GM19452 (cell line): ENCODE measurements around the gene IL21.
"Not testable (repeated sequence)": the region's sequence is repeated elsewhere in the genome, so short reads cannot be mapped to it uniquely, and the experiment has no call there.

Experiments
- ATAC-seq: cut with Tn5 transposase; IDR thresholded peaks from one replicate; pipeline ENCODE4 v1.9.1; 2021; ENCODE audit not compliant: unreplicated experiment

Gene IL21

GRCh38 chr4:122583906-122584305, 37.0 kb downstream of the IL21 start:
- no peak for ATAC-seq

DNA sequence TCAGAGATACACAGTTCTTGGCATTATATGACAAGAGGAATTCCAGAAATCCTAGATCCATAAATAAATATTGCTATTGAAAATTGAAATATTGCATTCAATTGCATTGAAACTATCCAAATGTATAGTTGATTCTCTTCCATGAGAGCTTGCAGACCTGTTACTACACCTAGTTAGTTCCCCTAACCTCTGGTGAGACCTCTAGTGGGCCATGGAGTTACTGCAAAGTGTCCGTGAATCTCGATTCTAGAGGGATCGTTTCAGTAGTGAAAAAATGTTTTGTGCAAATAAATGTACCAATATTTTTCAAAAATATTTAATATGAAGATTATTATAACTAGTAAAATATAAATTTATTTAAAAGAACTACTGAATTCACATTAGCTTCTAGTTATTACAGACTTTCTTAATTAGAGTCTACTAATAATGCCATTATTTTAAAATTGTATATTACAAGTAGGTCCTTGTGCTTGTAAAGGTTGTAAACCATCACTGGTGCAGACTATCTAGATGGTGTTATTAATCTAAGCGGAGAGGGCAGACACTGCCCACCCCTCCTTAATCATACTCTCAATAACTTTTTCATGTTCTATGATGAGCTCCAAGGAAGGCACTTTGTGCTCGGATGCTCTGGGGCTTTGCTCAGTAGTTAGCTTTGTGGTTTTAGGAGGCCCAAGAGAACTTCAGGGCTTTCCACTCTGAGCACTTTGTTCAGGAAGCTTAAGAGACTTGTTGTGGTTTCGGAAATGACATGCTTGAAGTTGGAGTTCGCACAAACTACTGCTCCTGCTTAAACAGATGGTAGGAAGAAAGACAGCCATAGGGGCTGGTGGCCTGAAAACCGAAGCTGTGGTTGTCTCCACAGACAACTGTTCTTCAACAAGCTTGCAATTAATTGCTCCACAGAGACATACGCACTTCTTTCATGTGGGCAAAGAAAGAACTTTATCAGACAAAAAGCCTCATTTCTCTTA, 42.8 kb downstream of the IL21 start:
- ATAC-seq = no peak

GRCh38 chr4:122577189-122577553, 43.7 kb downstream of the IL21 start:
- ATAC-seq = no peak

- no peak for ATAC-seq
Measured at GRCh38 chr4:122576261-122577188, 44.3 kb downstream of the IL21 start.

DNA sequence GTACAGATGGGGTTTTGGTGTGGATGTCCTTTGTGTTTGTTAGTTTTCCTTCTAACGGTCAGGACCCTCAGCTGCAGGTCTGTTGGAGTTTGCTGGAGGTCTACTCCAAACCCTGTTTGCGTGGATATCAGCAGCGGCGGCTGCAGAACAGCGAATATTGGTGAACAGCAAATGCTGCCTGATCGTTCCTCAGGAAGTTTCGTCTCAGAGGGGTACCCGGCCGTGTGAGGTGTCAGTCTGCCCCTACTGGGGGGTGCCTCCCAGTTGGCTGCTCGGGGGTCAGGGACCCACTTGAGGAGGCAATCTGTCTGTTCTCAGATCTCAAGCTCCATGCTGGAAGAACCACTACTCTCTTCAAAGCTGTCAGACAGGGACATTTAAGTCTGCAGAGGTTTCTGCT, 46.5 kb downstream of the IL21 start:
- ATAC-seq = not testable (repeated sequence)

DNA sequence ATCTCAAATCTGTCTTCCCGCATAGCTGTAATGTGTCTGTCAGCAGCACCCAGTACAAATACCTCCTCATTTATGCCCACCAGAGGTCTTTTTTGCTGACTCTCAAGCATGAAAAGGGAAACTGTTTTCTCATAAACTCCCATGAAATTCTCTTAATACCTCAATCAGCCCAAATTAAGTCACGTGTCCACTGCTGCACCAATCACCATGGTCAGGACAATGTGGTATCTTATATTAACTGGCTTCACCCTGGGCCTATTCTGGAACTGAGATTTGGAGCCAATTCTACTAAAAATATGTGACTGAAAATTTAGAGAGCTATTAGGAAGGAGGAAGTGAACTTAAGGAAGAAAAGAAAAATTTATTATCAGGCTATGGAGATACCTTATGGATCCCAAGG, 58.4 kb downstream of the IL21 start:
- ATAC-seq = no peak
